ENCODE data around the gene SYNE1. TPM values are rescaled to one million over a fixed set of nuclear protein-coding genes. Genes with fewer than 3 reads are reported as not detected.

SYNE1 gene
- total and polyA plus RNA-seq, 4 experiments from 2014 or later = 22.5 to 228 (median 144) TPM

DNA sequence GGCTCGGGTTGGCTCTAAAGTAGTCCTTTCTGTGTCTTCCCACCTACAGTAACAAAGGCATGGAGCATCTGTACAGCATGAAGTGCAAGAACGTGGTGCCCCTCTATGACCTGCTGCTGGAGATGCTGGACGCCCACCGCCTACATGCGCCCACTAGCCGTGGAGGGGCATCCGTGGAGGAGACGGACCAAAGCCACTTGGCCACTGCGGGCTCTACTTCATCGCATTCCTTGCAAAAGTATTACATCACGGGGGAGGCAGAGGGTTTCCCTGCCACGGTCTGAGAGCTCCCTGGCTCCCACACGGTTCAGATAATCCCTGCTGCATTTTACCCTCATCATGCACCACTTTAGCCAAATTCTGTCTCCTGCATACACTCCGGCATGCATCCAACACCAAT is 538.5 kb downstream of the SYNE1 start:
- DNase-seq = no peak
- Mint-ChIP-seq H3K9me3 (no peaks in the 10 kb centered on the region), H3K27ac (no peak overlapping the region), H3K36me3 (no peaks in the 10 kb centered on the region), H3K4me1 (no peaks in the 10 kb centered on the region), H3K27me3 (no peaks in the 10 kb centered on the region), H3K4me3 (no peak overlapping the region)
- Histone ChIP-seq H3K4me1 (ENCODE audit: insufficient read depth, low read length) (no peaks in the 10 kb centered on the region), H3K27ac (ENCODE audit: low read depth, low read length) (no peak overlapping the region), H3K4me3 (ENCODE audit: low read length in 2 of 2) (no peak overlapping the region), H3K9me3 (ENCODE audit: control insufficient read depth in 1 of 2, low read length in 2 of 2) (no peaks in the 10 kb centered on the region), H3K36me3 (ENCODE audit: insufficient read depth, low read length) (no peaks in the 10 kb centered on the region), H3K27me3 (ENCODE audit: insufficient read depth, low read length) (no peaks in the 10 kb centered on the region)
- ChIA-PET POLR2A (ENCODE audit: partially characterized antibody) (no interaction called here), CTCF (ENCODE audit: partially characterized antibody) (interaction anchor here (1.4 kb wide), 1 partner anchor 19 kb away, joined by 3 read pairs; no protein-coding TSS in a partner anchor)
- intact Hi-C loops (cut with micrococcal nuclease) = no loop called here

GRCh38 chr6:152096863-152097496 is 540.2 kb downstream of the SYNE1 start:
- Histone ChIP-seq H3K4me3 (ENCODE audit: low read length in 2 of 2) (no peak overlapping the region), H3K27ac (ENCODE audit: low read depth, low read length) (no peak overlapping the region), H3K4me1 (ENCODE audit: insufficient read depth, low read length) (no peaks in the 10 kb centered on the region), H3K9me3 (ENCODE audit: control insufficient read depth in 1 of 2, low read length in 2 of 2) (no peaks in the 10 kb centered on the region), H3K36me3 (ENCODE audit: insufficient read depth, low read length) (no peaks in the 10 kb centered on the region), H3K27me3 (ENCODE audit: insufficient read depth, low read length) (no peaks in the 10 kb centered on the region)
- no peak for DNase-seq
- intact Hi-C loops (cut with micrococcal nuclease) = no loop called here
- no peaks in the 10 kb centered on the region for H3K27me3 Mint-ChIP-seq
- H3K36me3 Mint-ChIP-seq = no peaks in the 10 kb centered on the region
- H3K4me3 Mint-ChIP-seq = no peak overlapping the region
- no peak overlapping the region for H3K27ac Mint-ChIP-seq
- CTCF ChIA-PET (ENCODE audit: partially characterized antibody) = interaction anchor here (1.2 kb wide), 1 partner anchor 171 kb away, joined by 3 read pairs; no protein-coding TSS in a partner anchor
- POLR2A ChIA-PET (ENCODE audit: partially characterized antibody) = no interaction called here
- H3K9me3 Mint-ChIP-seq = no peaks in the 10 kb centered on the region
- H3K4me1 Mint-ChIP-seq = no peaks in the 10 kb centered on the region

- no peak overlapping the region for H3K27ac ChIP-seq (ENCODE audit: low read depth, low read length)
- intact Hi-C loops (cut with micrococcal nuclease) = no loop called here
- no peak overlapping the region for H3K4me3 ChIP-seq (ENCODE audit: low read length in 2 of 2)
- H3K4me3 Mint-ChIP-seq = no peak overlapping the region
- H3K4me1 ChIP-seq (ENCODE audit: insufficient read depth, low read length) = no peaks in the 10 kb centered on the region
- ChIA-PET CTCF (ENCODE audit: partially characterized antibody) (no interaction called here), POLR2A (ENCODE audit: partially characterized antibody) (no interaction called here)
- DNase-seq = no peak
- H3K9me3 ChIP-seq (ENCODE audit: control insufficient read depth in 1 of 2, low read length in 2 of 2) = no peaks in the 10 kb centered on the region
- no peak overlapping the region for H3K27ac Mint-ChIP-seq
- H3K27me3 Mint-ChIP-seq = no peaks in the 10 kb centered on the region
- no peaks in the 10 kb centered on the region for H3K36me3 ChIP-seq (ENCODE audit: insufficient read depth, low read length)
- no peaks in the 10 kb centered on the region for H3K27me3 ChIP-seq (ENCODE audit: insufficient read depth, low read length)
- H3K9me3 Mint-ChIP-seq = no peaks in the 10 kb centered on the region
- H3K36me3 Mint-ChIP-seq = no peaks in the 10 kb centered on the region
- H3K4me1 Mint-ChIP-seq = no peaks in the 10 kb centered on the region
These were observed 542.1 kb downstream of the SYNE1 start for GRCh38 chr6:152094992-152095592.

DNA sequence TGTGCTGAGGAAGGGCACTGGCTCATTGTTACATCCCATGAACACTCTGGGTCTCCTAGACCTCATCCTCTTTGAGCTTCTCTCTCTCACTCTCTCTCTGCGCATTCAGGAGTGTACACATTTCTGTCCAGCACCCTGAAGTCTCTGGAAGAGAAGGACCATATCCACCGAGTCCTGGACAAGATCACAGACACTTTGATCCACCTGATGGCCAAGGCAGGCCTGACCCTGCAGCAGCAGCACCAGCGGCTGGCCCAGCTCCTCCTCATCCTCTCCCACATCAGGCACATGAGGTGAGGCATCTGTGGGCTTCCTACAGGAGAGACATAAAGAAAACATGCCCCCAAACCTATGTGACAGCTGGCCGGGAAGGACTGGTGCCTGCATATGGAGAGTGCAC is 542.9 kb downstream of the SYNE1 start:
- Histone ChIP-seq H3K27me3 (ENCODE audit: insufficient read depth, low read length) (no peaks in the 10 kb centered on the region), H3K36me3 (ENCODE audit: insufficient read depth, low read length) (no peaks in the 10 kb centered on the region), H3K27ac (ENCODE audit: low read depth, low read length) (no peak overlapping the region), H3K4me1 (ENCODE audit: insufficient read depth, low read length) (no peaks in the 10 kb centered on the region), H3K4me3 (ENCODE audit: low read length in 2 of 2) (no peak overlapping the region), H3K9me3 (ENCODE audit: control insufficient read depth in 1 of 2, low read length in 2 of 2) (no peaks in the 10 kb centered on the region)
- intact Hi-C loops (cut with micrococcal nuclease) = no loop called here
- ChIA-PET CTCF (ENCODE audit: partially characterized antibody) (no interaction called here), POLR2A (ENCODE audit: partially characterized antibody) (no interaction called here)
- no peaks in the 10 kb centered on the region for H3K27me3 Mint-ChIP-seq
- H3K36me3 Mint-ChIP-seq = no peaks in the 10 kb centered on the region
- no peak for DNase-seq
- no peak overlapping the region for H3K27ac Mint-ChIP-seq
- no peaks in the 10 kb centered on the region for H3K9me3 Mint-ChIP-seq
- H3K4me3 Mint-ChIP-seq = no peak overlapping the region
- no peaks in the 10 kb centered on the region for H3K4me1 Mint-ChIP-seq

GRCh38 chr6:152093711-152094110 is 543.5 kb downstream of the SYNE1 start:
- H3K27ac ChIP-seq (ENCODE audit: low read depth, low read length) = no peak overlapping the region
- H3K27ac Mint-ChIP-seq = no peak overlapping the region
- no peaks in the 10 kb centered on the region for H3K27me3 ChIP-seq (ENCODE audit: insufficient read depth, low read length)
- no peaks in the 10 kb centered on the region for H3K36me3 ChIP-seq (ENCODE audit: insufficient read depth, low read length)
- H3K4me1 Mint-ChIP-seq = no peaks in the 10 kb centered on the region
- POLR2A ChIA-PET (ENCODE audit: partially characterized antibody) = no interaction called here
- CTCF ChIA-PET (ENCODE audit: partially characterized antibody) = no interaction called here
- intact Hi-C loops (cut with micrococcal nuclease) = no loop called here
- no peaks in the 10 kb centered on the region for H3K27me3 Mint-ChIP-seq
- H3K4me3 ChIP-seq (ENCODE audit: low read length in 2 of 2) = no peak overlapping the region
- no peak for DNase-seq
- H3K4me1 ChIP-seq (ENCODE audit: insufficient read depth, low read length) = no peaks in the 10 kb centered on the region
- no peaks in the 10 kb centered on the region for H3K36me3 Mint-ChIP-seq
- no peaks in the 10 kb centered on the region for H3K9me3 Mint-ChIP-seq
- no peak overlapping the region for H3K4me3 Mint-ChIP-seq
- H3K9me3 ChIP-seq (ENCODE audit: control insufficient read depth in 1 of 2, low read length in 2 of 2) = no peaks in the 10 kb centered on the region

DNA sequence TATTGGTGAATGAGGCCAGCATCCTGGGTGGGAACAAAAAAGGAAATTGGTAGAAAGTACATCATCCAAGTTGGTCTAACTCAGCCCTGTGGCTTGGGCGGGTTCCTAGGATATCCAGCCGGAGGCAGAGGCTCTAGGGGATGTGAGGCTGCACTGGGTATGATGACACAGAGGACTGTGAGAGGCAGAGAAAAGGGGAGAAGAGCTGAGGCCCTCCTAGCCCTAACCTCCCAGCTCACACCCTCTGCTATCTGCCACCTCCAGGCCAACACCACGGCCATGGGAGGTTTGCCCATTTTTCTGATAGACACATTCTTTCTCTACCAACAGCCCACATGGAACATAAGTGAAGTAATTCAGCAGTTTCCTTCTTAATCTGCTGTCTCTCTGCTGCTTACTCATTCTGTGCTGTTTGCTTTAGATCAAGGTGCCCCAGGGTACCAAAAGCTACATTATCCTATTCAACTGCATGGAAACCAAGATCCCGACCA is 545.3 kb downstream of the SYNE1 start:
- no peaks in the 10 kb centered on the region for H3K9me3 ChIP-seq (ENCODE audit: control insufficient read depth in 1 of 2, low read length in 2 of 2)
- no peaks in the 10 kb centered on the region for H3K4me1 ChIP-seq (ENCODE audit: insufficient read depth, low read length)
- ChIA-PET POLR2A (ENCODE audit: partially characterized antibody) (no interaction called here), CTCF (ENCODE audit: partially characterized antibody) (no interaction called here)
- Mint-ChIP-seq H3K4me1 (no peaks in the 10 kb centered on the region), H3K36me3 (no peaks in the 10 kb centered on the region), H3K4me3 (no peak overlapping the region), H3K27ac (no peak overlapping the region), H3K9me3 (no peaks in the 10 kb centered on the region), H3K27me3 (no peaks in the 10 kb centered on the region)
- no peak overlapping the region for H3K27ac ChIP-seq (ENCODE audit: low read depth, low read length)
- intact Hi-C loops (cut with micrococcal nuclease) = no loop called here
- no peaks in the 10 kb centered on the region for H3K27me3 ChIP-seq (ENCODE audit: insufficient read depth, low read length)
- no peak overlapping the region for H3K4me3 ChIP-seq (ENCODE audit: low read length in 2 of 2)
- DNase-seq = no peak
- H3K36me3 ChIP-seq (ENCODE audit: insufficient read depth, low read length) = no peaks in the 10 kb centered on the region

DNA sequence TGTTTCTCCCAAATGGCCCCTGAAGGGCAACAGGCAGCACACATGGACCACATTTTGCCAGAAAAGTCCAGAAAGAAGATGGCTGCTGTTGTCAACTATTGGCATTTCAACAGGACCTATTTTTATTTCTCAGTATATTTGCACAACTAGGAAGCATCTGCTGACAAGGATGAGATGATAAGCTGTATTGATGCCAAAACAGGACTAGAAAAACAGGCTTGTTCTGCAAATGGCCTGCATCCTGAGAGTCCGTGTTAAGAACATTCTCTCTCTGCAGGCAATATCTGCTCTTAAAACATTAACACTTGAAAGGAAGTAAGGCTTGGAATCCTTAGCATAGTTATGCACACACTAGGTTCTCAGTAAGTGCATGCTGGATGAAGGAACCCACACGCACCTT is 546.0 kb downstream of the SYNE1 start:
- ChIA-PET POLR2A (ENCODE audit: partially characterized antibody) (no interaction called here), CTCF (ENCODE audit: partially characterized antibody) (no interaction called here)
- no peaks in the 10 kb centered on the region for H3K4me1 ChIP-seq (ENCODE audit: insufficient read depth, low read length)
- no peak for DNase-seq
- no peaks in the 10 kb centered on the region for H3K36me3 Mint-ChIP-seq
- no peak overlapping the region for H3K4me3 Mint-ChIP-seq
- no peak overlapping the region for H3K4me3 ChIP-seq (ENCODE audit: low read length in 2 of 2)
- intact Hi-C loops (cut with micrococcal nuclease) = no loop called here
- no peak overlapping the region for H3K27ac ChIP-seq (ENCODE audit: low read depth, low read length)
- no peaks in the 10 kb centered on the region for H3K36me3 ChIP-seq (ENCODE audit: insufficient read depth, low read length)
- no peak overlapping the region for H3K27ac Mint-ChIP-seq
- H3K9me3 ChIP-seq (ENCODE audit: control insufficient read depth in 1 of 2, low read length in 2 of 2) = no peaks in the 10 kb centered on the region
- no peaks in the 10 kb centered on the region for H3K9me3 Mint-ChIP-seq
- H3K27me3 Mint-ChIP-seq = no peaks in the 10 kb centered on the region
- H3K4me1 Mint-ChIP-seq = no peaks in the 10 kb centered on the region
- H3K27me3 ChIP-seq (ENCODE audit: insufficient read depth, low read length) = no peaks in the 10 kb centered on the region
